ENCODE measurements around the gene NADK. TPM values are rescaled to one million over a fixed set of nuclear protein-coding genes. Genes with fewer than 3 reads are reported as not detected.

The NADK gene
- total RNA-seq, 2 experiments from 2014 or later, result 42.1 to 43.6 TPM

- Mint-ChIP-seq H3K27ac (no peak overlapping the region), H3K9me3 (peaks cover 4% of the 10 kb centered on the region)
- intact Hi-C loops (cut with micrococcal nuclease), result no loop called here
Observed at GRCh38 chr1:1775327-1776226, 2.7 kb downstream of the NADK start.

GRCh38 chr1:1773874-1774273 is 4.4 kb downstream of the NADK start:
- intact Hi-C loops (cut with micrococcal nuclease), result no loop called here
- H3K36me3 Mint-ChIP-seq (ENCODE audit: low read depth), result peaks cover 29% of the 10 kb centered on the region
- CTCF ChIA-PET, result interaction anchor here (0.6 kb wide), 1 partner anchor 86 kb away, joined by 3 read pairs; no protein-coding TSS in a partner anchor
- peaks cover 4% of the 10 kb centered on the region for H3K9me3 Mint-ChIP-seq
- peaks cover 31% of the 10 kb centered on the region for H3K4me1 Mint-ChIP-seq (ENCODE audit: low read depth)
- H3K27me3 Mint-ChIP-seq (ENCODE audit: low read depth), result no peaks in the 10 kb centered on the region
- no peak for DNase-seq
- H3K27ac Mint-ChIP-seq, result no peak overlapping the region
- H3K4me3 Mint-ChIP-seq, result no peak overlapping the region

More at GRCh38 chr1:1775327-1776226, 2.7 kb downstream of the NADK start:
- no peak for DNase-seq
- Mint-ChIP-seq H3K36me3 (ENCODE audit: low read depth) (peaks cover 27% of the 10 kb centered on the region), H3K27me3 (ENCODE audit: low read depth) (no peaks in the 10 kb centered on the region), H3K4me3 (peak overlapping the region; percentile 8), H3K4me1 (ENCODE audit: low read depth) (peaks cover 46% of the 10 kb centered on the region)
- CTCF ChIA-PET, result interaction anchor here (1.7 kb wide), 1 partner anchor 19 kb away, joined by 3 read pairs; no protein-coding TSS in a partner anchor

GRCh38 chr1:1771096-1771495 is 7.2 kb downstream of the NADK start:
- peaks cover 4% of the 10 kb centered on the region for H3K9me3 Mint-ChIP-seq
- CTCF ChIA-PET, result no interaction called here

GRCh38 chr1:1770102-1770501 is 8.2 kb downstream of the NADK start:
- Mint-ChIP-seq H3K9me3 (peaks cover 4% of the 10 kb centered on the region), H3K27ac (no peak overlapping the region), H3K4me3 (no peak overlapping the region), H3K4me1 (ENCODE audit: low read depth) (peaks cover 11% of the 10 kb centered on the region), H3K27me3 (ENCODE audit: low read depth) (no peaks in the 10 kb centered on the region), H3K36me3 (ENCODE audit: low read depth) (peaks cover 36% of the 10 kb centered on the region)
- DNase-seq, result no peak
- CTCF ChIA-PET, result no interaction called here
- intact Hi-C loops (cut with micrococcal nuclease), result no loop called here

More at GRCh38 chr1:1771096-1771495, 7.2 kb downstream of the NADK start:
- no peak for DNase-seq
- H3K27me3 Mint-ChIP-seq (ENCODE audit: low read depth), result no peaks in the 10 kb centered on the region
- peaks cover 39% of the 10 kb centered on the region for H3K36me3 Mint-ChIP-seq (ENCODE audit: low read depth)
- intact Hi-C loops (cut with micrococcal nuclease), result no loop called here
- no peak overlapping the region for H3K4me3 Mint-ChIP-seq
- H3K27ac Mint-ChIP-seq, result no peak overlapping the region
- H3K4me1 Mint-ChIP-seq (ENCODE audit: low read depth), result peaks cover 20% of the 10 kb centered on the region

GRCh38 chr1:1768249-1768992 is 9.8 kb downstream of the NADK start:
- no peak overlapping the region for H3K27ac Mint-ChIP-seq
- peaks cover 4% of the 10 kb centered on the region for H3K9me3 Mint-ChIP-seq
- peaks cover 8% of the 10 kb centered on the region for H3K4me1 Mint-ChIP-seq (ENCODE audit: low read depth)
- H3K27me3 Mint-ChIP-seq (ENCODE audit: low read depth), result no peaks in the 10 kb centered on the region
- intact Hi-C loops (cut with micrococcal nuclease), result no loop called here
- CTCF ChIA-PET, result interaction anchor here (1.0 kb wide), 1 partner anchor 137 kb away, joined by 4 read pairs; no protein-coding TSS in a partner anchor
- H3K36me3 Mint-ChIP-seq (ENCODE audit: low read depth), result peaks cover 39% of the 10 kb centered on the region
- no peak overlapping the region for H3K4me3 Mint-ChIP-seq
- no peak for DNase-seq

GRCh38 chr1:1764876-1765470 is 13.3 kb downstream of the NADK start:
- Mint-ChIP-seq H3K9me3 (no peaks in the 10 kb centered on the region), H3K27ac (no peak overlapping the region), H3K4me1 (ENCODE audit: low read depth) (peaks cover 6% of the 10 kb centered on the region), H3K4me3 (no peak overlapping the region), H3K36me3 (ENCODE audit: low read depth) (peaks cover 24% of the 10 kb centered on the region), H3K27me3 (ENCODE audit: low read depth) (no peaks in the 10 kb centered on the region)
- CTCF ChIA-PET, result interaction anchor here (0.9 kb wide), 1 partner anchor 141 kb away, joined by 3 read pairs; no protein-coding TSS in a partner anchor
- DNase-seq, result no peak
- intact Hi-C loops (cut with micrococcal nuclease), result no loop called here

GRCh38 chr1:1763657-1764621 is 14.3 kb downstream of the NADK start:
- CTCF ChIA-PET, result interaction anchor here (0.9 kb wide), 1 partner anchor 142 kb away, joined by 3 read pairs; no protein-coding TSS in a partner anchor
- DNase-seq, result no peak
- H3K4me3 Mint-ChIP-seq, result no peak overlapping the region
- intact Hi-C loops (cut with micrococcal nuclease), result no loop called here
- no peak overlapping the region for H3K27ac Mint-ChIP-seq
- H3K4me1 Mint-ChIP-seq (ENCODE audit: low read depth), result peaks cover 4% of the 10 kb centered on the region
- peaks cover 27% of the 10 kb centered on the region for H3K36me3 Mint-ChIP-seq (ENCODE audit: low read depth)
- no peaks in the 10 kb centered on the region for H3K27me3 Mint-ChIP-seq (ENCODE audit: low read depth)
- H3K9me3 Mint-ChIP-seq, result no peaks in the 10 kb centered on the region

GRCh38 chr1:1761504-1762376 is 16.5 kb downstream of the NADK start:
- intact Hi-C loops (cut with micrococcal nuclease), result no loop called here
- Mint-ChIP-seq H3K4me3 (no peak overlapping the region), H3K9me3 (no peaks in the 10 kb centered on the region), H3K27me3 (ENCODE audit: low read depth) (no peaks in the 10 kb centered on the region), H3K4me1 (ENCODE audit: low read depth) (no peaks in the 10 kb centered on the region), H3K27ac (no peak overlapping the region), H3K36me3 (ENCODE audit: low read depth) (peaks cover 19% of the 10 kb centered on the region)
- CTCF ChIA-PET, result no interaction called here
- DNase-seq, result no peak

GRCh38 chr1:1760715-1761114 is 17.6 kb downstream of the NADK start:
- intact Hi-C loops (cut with micrococcal nuclease), result no loop called here
- CTCF ChIA-PET, result no interaction called here
- Mint-ChIP-seq H3K4me3 (no peak overlapping the region), H3K36me3 (ENCODE audit: low read depth) (peaks cover 18% of the 10 kb centered on the region), H3K27ac (no peak overlapping the region), H3K9me3 (no peaks in the 10 kb centered on the region), H3K27me3 (ENCODE audit: low read depth) (no peaks in the 10 kb centered on the region), H3K4me1 (ENCODE audit: low read depth) (no peaks in the 10 kb centered on the region)
- DNase-seq, result no peak

- peaks cover 18% of the 10 kb centered on the region for H3K36me3 Mint-ChIP-seq (ENCODE audit: low read depth)
- CTCF ChIA-PET, result no interaction called here
- H3K27ac Mint-ChIP-seq, result no peak overlapping the region
- no peaks in the 10 kb centered on the region for H3K9me3 Mint-ChIP-seq
- intact Hi-C loops (cut with micrococcal nuclease), result no loop called here
- H3K4me1 Mint-ChIP-seq (ENCODE audit: low read depth), result no peaks in the 10 kb centered on the region
- no peaks in the 10 kb centered on the region for H3K27me3 Mint-ChIP-seq (ENCODE audit: low read depth)
- no peak for DNase-seq
- no peak overlapping the region for H3K4me3 Mint-ChIP-seq
Observed at GRCh38 chr1:1760345-1760650, 18.0 kb downstream of the NADK start.
